Adrenal gland (tissue), 12 donors: Measurements from ENCODE around the gene PARD3B. TPM values are rescaled to one million over a fixed set of nuclear protein-coding genes. Genes with fewer than 3 reads are reported as not detected.

Experiments used
- DNase-seq, 7 donors: peaks; one replicate each; pipeline ENCODE4 v3.0.0-alpha.2; 2019 to 2020
- H3K27ac ChIP-seq, 5 donors: fragments of 200-600 bp; sonication (generic) in 4 of 5; 1 replicate in 3 of 5; 2 replicates in 2 of 5; pipeline versions ENCODE4 v1.5.1 to v1.8.0; 2016 to 2020; ENCODE audit warnings: mild to moderate bottlenecking in 1 of 5
- H3K27me3 ChIP-seq: fragments of 200-600 bp; 2 replicates; pipeline ENCODE4 v1.8.0; 2021
- H3K36me3 ChIP-seq, 2 donors: fragments of 200-600 bp; replicated peaks in 1 of 2; 1 replicate in 1 of 2; 2 replicates in 1 of 2; pipeline versions ENCODE4 v1.5.1 to v1.8.0; 2018 to 2022
- H3K4me1 ChIP-seq, 2 donors: fragments of 200-600 bp; replicated peaks in 1 of 2; 1 replicate in 1 of 2; 2 replicates in 1 of 2; pipeline versions ENCODE4 v1.5.1 to v1.8.0; 2018 to 2021
- H3K4me3 ChIP-seq, 4 donors: fragments of 200-600 bp; sonication (generic) in 3 of 4; one replicate each; pipeline ENCODE4 v1.5.1; 2016 to 2018
- H3K9me3 ChIP-seq, 3 donors: fragments of 200-600 bp; sonication (generic) in 1 of 3; replicated peaks in 1 of 3; 1 replicate in 2 of 3; 2 replicates in 1 of 3; pipeline versions ENCODE4 v1.5.1 to v1.8.0; 2016 to 2021
- CTCF ChIP-seq, 6 experiments: fragments of 450-650 bp in 4 of 6; fragments of 200-600 bp in 2 of 6; sonication (generic) in 1 of 6; IDR thresholded peaks; 1 replicate in 5 of 6; 2 replicates in 1 of 6; pipeline versions ENCODE4 v1.5.1 to v1.8.0; 2016 to 2021; ENCODE audit warnings: antibody characterized with exemption in 6 of 6, mild to moderate bottlenecking in 2 of 6, moderate library complexity in 1 of 6
- POLR2A ChIP-seq, 2 donors: fragments of 450-650 bp; IDR thresholded peaks; one replicate each; pipeline ENCODE4 v1.6.1; 2017; ENCODE audit warnings: antibody characterized with exemption in 2 of 2, mild to moderate bottlenecking in 2 of 2, moderate library complexity in 1 of 2
- WGBS, 4 donors: extraction: QIAGEN DNeasy Blood & Tissue Kit in 2 of 4; methylation state at CpG; one replicate each; pipeline versions ENCODE4 v1.1.5 to v1.1.7; 2013 to 2017; 5-methylcytosine and 5-hydroxymethylcytosine counted together
- intact Hi-C, 2 donors: fragments of 100-400 bp; cut with DNase I; formaldehyde crosslinking; loops; one replicate each; pipeline versions ENCODE4 v1.14.1 to v1.15.0; 2022 to 2023
- polyA plus RNA-seq, 3 donors: library from polyadenylated mRNA; stranded (reverse); fragments of 200-250 nt in 2 of 3; fragments of 350-450 nt in 1 of 3; fragmentation: Illumina TruSeq in 1 of 3; extraction: RNeasy Lipid Tissue Mini Kit (QIAGEN cat#74804) in 1 of 3; gene quantifications; one replicate each; pipeline ENCODE4 v1.2.3, GENCODE V29; 2013 to 2014
- total RNA-seq, 9 donors: library from RNA; depleted of rRNA in 4 of 9; stranded (reverse); fragments of >200 nt in 4 of 9; fragments of 120-200 nt in 1 of 9; fragmentation: NEBNext Ultra II Directional in 1 of 9; extraction: Animal tissue kit (Norgen Biotek cat#: 25700) in 1 of 9; gene quantifications; one replicate each; pipeline versions ENCODE4 v1.1.0 to v1.2.4, GENCODE V29; 2013 to 2023
- donor health status: healthy with polysubstance abuse.
- donor health status: Bipolar disorder and iron deficiency.
- donor health status: DM: yes; HTN: yes; CAD: no.
- donor health status: DM: no; HTN: no; CAD: no.
- donor health status: DM: no; HTN: no; CAD: no.
- donor health status: DM: yes; HTN: yes; CAD: no.

Gene PARD3B
- total and polyA plus RNA-seq, 12 donors: 1.9 to 20.4 (median 9.5) TPM

DNA sequence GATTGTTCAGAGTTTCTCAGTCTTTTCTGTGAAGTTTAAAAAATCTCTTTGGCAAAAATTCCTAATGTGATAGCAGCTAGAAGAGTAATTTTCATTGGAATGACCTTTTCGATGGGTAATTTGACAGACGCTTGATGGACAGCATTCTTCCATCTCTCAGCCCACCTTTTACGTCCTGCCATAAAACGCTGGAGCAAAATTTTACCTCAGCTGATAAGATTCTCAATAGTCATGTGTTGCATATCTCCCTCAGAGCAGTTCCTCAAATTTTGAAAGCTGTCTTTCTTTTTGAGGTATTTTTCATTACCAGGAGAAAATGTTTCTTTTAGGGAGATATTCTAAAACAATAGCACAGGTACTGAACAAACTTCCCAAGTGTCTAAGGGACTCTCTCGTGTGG, 441.4 kb downstream of the PARD3B start:
- intact Hi-C loops: no loop called here
- WGBS, 4 donors: 81 to 85% (median 82%) methylated on average over 5 of the region's 5 CpGs
- no peak for DNase-seq
- H3K27me3 ChIP-seq: no peaks in the 10 kb centered on the region
- H3K36me3 ChIP-seq: no peaks in the 10 kb centered on the region
- TF ChIP-seq CTCF (IDR thresholded peaks at IDR 0.05) (no peak), POLR2A (IDR thresholded peaks at IDR 0.05) (no peak)
- no peak overlapping the region for H3K4me3 ChIP-seq
- no peak overlapping the region for H3K27ac ChIP-seq
- H3K4me1 ChIP-seq: no peaks in the 10 kb centered on the region
- H3K9me3 ChIP-seq: no peaks in the 10 kb centered on the region

DNA sequence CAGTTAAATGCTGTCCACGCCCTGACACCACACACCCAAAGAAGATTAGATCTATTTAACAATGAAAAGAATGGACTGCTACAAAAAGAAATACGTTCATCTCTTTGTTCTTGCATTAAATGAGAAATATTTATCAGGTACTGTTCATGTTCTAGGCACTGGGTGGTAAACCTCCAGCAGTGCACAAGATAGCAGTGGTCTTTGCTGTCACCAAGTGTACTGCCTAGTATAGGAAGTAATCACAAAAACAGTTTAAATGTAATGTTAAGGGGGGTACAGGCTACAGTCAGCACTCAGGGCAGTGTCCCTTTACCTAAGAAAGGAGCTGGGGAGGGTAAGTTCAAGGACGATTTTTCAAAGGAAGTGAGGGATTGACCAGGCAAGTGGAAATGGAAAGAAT, 443.6 kb downstream of the PARD3B start:
- Histone ChIP-seq H3K9me3 (no peaks in the 10 kb centered on the region), H3K36me3 (no peaks in the 10 kb centered on the region), H3K4me3 (no peak overlapping the region), H3K27ac (no peak overlapping the region), H3K4me1 (no peaks in the 10 kb centered on the region), H3K27me3 (no peaks in the 10 kb centered on the region)
- 74 to 81% (median 78%) methylated on average over 3 of the region's 3 CpGs for whole genome bisulfite sequencing, 4 donors
- intact Hi-C loops: no loop called here
- TF ChIP-seq CTCF (IDR thresholded peaks at IDR 0.05) (no peak), POLR2A (IDR thresholded peaks at IDR 0.05) (no peak)
- no peak for DNase-seq

- no peaks in the 10 kb centered on the region for H3K9me3 ChIP-seq
- DNase-seq: no peak
- no peaks in the 10 kb centered on the region for H3K27me3 ChIP-seq
- TF ChIP-seq POLR2A (IDR thresholded peaks at IDR 0.05): no peak
- TF ChIP-seq CTCF (IDR thresholded peaks at IDR 0.05): no peak
- 92 to 95% (median 95%) methylated on average over 1 of the region's 1 CpG for WGBS, 4 donors
- H3K27ac ChIP-seq: no peak overlapping the region
- no peak overlapping the region for H3K4me3 ChIP-seq
- H3K36me3 ChIP-seq: no peaks in the 10 kb centered on the region
- H3K4me1 ChIP-seq: no peaks in the 10 kb centered on the region
- intact Hi-C loops: no loop called here
These were observed 444.6 kb downstream of the PARD3B start for GRCh38 chr2:204989877-204990276.

DNA sequence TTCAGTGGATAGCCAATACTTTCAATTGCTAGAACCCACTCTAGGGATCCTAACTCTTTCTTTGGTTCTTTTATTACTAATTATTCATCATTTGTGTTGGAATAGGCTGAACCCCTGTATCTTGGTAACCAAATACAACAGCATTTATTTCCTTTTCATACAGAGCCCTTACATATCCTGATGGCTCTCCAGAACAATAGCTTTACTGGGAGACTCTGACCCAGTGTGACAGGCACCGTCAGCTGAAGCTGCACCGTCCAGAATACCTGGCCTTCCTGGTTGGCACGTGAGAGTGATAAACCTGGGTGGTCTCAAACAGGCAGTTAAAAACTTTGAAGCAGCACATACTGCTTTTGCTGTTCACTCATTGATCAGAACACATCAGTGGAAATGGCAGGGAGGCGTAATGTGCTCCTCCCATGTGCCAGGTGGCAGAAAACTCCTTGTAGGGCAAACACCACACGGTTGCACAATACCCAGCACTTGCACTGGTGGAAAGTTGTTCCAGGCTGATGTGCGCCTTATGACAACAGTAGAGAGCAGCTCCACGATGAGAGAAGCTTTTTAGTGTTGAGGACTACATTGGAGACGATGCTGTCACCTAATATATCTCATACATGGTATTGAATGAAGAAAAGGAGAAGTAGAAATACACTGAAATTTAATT, 456.2 kb downstream of the PARD3B start:
- intact Hi-C loops: no loop called here
- no peak for DNase-seq
- TF ChIP-seq CTCF (IDR thresholded peaks at IDR 0.05) (no peak), POLR2A (IDR thresholded peaks at IDR 0.05) (no peak)

More for the DNA sequence above, 456.2 kb downstream of the PARD3B start:
- H3K4me1 ChIP-seq: no peaks in the 10 kb centered on the region
- no peak overlapping the region for H3K27ac ChIP-seq
- H3K36me3 ChIP-seq: no peaks in the 10 kb centered on the region
- no peaks in the 10 kb centered on the region for H3K27me3 ChIP-seq
- no peak overlapping the region for H3K4me3 ChIP-seq
- WGBS, 4 donors: 92 to 98% (median 94%) methylated on average over 8 of the region's 8 CpGs
- no peaks in the 10 kb centered on the region for H3K9me3 ChIP-seq
